ENCODE results near the gene STX1A.

STX1A gene

GRCh38 chr7:73718905-73719805 is at the start of gene STX1A:
Gene STX1A, minus strand, starts transcription at chr7:73719669. Its CDS starts 38 bp downstream, at chr7:73719631.
- Histone ChIP-seq H3K27ac (peak within 1 kb of the TSS; percentile 54), H3K9me3 (ENCODE audit: severe bottlenecking) (no peaks in the 10 kb centered on the region), H3K36me3 (peaks cover 12% of the 10 kb centered on the region), H3K27me3 (ENCODE audit: insufficient read depth, low read depth, severe bottlenecking) (no peaks in the 10 kb centered on the region), H3K4me3 (ENCODE audit: low read depth, low read length) (peak within 1 kb of the TSS; percentile 85)
- DNase-seq, result peak; percentile 69
- TF ChIP-seq, protein P1, sequence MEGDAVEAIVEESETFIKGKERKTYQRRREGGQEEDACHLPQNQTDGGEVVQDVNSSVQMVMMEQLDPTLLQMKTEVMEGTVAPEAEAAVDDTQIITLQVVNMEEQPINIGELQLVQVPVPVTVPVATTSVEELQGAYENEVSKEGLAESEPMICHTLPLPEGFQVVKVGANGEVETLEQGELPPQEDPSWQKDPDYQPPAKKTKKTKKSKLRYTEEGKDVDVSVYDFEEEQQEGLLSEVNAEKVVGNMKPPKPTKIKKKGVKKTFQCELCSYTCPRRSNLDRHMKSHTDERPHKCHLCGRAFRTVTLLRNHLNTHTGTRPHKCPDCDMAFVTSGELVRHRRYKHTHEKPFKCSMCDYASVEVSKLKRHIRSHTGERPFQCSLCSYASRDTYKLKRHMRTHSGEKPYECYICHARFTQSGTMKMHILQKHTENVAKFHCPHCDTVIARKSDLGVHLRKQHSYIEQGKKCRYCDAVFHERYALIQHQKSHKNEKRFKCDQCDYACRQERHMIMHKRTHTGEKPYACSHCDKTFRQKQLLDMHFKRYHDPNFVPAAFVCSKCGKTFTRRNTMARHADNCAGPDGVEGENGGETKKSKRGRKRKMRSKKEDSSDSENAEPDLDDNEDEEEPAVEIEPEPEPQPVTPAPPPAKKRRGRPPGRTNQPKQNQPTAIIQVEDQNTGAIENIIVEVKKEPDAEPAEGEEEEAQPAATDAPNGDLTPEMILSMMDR (IDR thresholded peaks at IDR 0.05; ENCODE audit: low read depth, low read length), result no peak

- H3K27ac ChIP-seq, result no peak overlapping the region
- no peaks in the 10 kb centered on the region for H3K27me3 ChIP-seq (ENCODE audit: insufficient read depth, low read depth, severe bottlenecking)
- TF ChIP-seq, protein P1 (IDR thresholded peaks at IDR 0.05; ENCODE audit: low read depth, low read length), result no peak
- DNase-seq, result no peak
- no peaks in the 10 kb centered on the region for H3K36me3 ChIP-seq
- H3K4me3 ChIP-seq (ENCODE audit: low read depth, low read length), result no peak overlapping the region
- H3K9me3 ChIP-seq (ENCODE audit: severe bottlenecking), result no peaks in the 10 kb centered on the region
Measured at GRCh38 chr7:73768641-73769480, 49.4 kb upstream of the STX1A start.

DNA sequence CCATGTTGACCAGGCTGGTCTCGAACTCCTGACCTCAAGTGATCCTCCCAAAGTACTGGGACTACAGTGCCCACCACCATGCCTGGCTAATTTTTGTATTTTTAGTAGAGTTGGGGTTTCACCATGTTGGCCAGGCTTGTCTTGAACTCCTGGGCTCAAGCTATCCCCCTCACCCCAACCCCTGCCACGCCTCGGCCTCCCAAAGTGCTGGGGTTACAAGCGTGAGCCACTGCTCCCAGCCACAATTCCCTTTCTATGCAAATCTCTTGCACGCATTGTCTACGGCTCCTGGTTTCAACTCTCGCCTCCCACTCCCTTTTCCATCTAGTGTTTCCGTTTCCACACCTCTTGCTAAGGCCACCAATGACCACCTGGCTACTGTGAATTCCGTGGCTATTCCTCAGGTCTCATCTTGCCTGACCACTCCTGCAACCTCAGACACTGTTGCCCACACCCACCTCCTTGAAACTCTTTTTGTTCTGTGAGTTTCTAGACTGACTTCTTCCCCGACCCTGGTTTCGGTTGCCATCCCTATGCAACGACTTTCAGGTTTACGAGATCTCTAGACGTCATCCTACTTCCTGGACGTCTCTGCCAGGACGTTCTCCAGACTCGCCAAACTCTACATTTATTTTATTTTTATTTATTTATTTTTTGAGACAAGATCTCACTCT is 47.2 kb upstream of the STX1A start:
- no peak for DNase-seq
- Histone ChIP-seq H3K9me3 (ENCODE audit: severe bottlenecking) (no peaks in the 10 kb centered on the region), H3K4me3 (ENCODE audit: low read depth, low read length) (no peak overlapping the region), H3K27ac (no peak overlapping the region), H3K27me3 (ENCODE audit: insufficient read depth, low read depth, severe bottlenecking) (no peaks in the 10 kb centered on the region), H3K36me3 (no peaks in the 10 kb centered on the region)
- TF ChIP-seq, protein P1 (IDR thresholded peaks at IDR 0.05; ENCODE audit: low read depth, low read length), result no peak

DNA sequence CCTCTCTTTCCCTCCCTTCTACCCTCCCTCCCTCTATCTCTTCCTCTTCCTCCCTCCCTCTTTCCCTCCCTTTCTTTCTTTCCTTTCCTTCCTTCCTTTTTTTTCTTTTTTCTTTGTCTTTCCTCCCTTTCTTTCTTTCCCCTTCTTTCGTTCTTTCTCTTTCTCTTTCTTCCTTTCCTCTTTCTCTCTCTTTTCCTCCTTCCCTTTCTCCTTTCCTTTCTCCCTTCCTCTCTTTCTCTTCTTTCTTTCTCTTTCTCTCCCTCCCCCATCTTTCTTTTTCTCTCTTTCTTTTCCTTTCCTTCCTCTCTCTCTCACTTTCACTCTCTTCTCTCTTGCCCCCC is 43.2 kb upstream of the STX1A start:
- TF ChIP-seq, protein P1 (IDR thresholded peaks at IDR 0.05; ENCODE audit: low read depth, low read length), result no peak
- H3K27me3 ChIP-seq (ENCODE audit: insufficient read depth, low read depth, severe bottlenecking), result no peaks in the 10 kb centered on the region
- no peak overlapping the region for H3K27ac ChIP-seq
- H3K4me3 ChIP-seq (ENCODE audit: low read depth, low read length), result no peak overlapping the region
- no peak for DNase-seq
- H3K36me3 ChIP-seq, result no peaks in the 10 kb centered on the region
- H3K9me3 ChIP-seq (ENCODE audit: severe bottlenecking), result no peaks in the 10 kb centered on the region

DNA sequence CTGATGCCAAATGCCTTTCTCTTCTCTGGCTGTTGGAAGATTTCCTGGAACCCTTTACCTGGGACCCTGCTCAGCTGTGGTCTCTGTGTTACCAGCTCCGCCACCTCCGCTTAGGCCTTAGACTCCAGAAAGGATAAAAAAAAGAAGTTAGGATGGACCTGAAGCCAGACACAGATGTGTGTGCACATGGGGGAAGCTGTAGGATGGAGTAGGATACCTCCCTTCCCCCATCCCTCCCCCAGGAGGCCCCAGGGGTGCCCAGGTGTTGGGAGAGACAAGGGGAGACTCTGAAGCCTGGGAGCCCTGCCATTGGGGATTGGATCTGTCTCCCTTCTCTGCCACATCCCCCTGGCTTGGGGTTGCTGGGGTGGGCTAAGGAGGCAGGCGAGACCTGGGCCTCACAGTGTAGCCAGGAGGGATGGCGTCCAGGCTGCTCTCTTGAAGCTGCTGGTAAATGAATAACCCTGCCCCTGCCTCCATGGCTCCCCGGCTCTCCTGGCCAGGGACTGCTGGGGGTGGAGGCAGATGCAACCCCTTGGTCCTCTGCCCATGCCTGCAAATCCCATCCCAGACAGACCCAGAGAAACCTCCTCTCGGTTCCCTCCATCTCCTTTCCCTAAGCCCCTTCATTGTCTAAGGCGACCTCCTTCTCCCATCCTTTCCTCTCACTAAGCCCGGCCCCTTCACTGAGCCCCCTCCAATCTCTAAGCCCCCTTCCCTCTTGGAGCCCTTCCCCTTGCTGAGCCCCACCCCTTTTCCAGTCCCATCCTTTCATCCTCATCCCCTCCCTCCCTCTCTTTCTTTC is 42.6 kb upstream of the STX1A start:
- Histone ChIP-seq H3K27ac (no peak overlapping the region), H3K27me3 (ENCODE audit: insufficient read depth, low read depth, severe bottlenecking) (no peaks in the 10 kb centered on the region), H3K36me3 (no peaks in the 10 kb centered on the region), H3K9me3 (ENCODE audit: severe bottlenecking) (no peaks in the 10 kb centered on the region), H3K4me3 (ENCODE audit: low read depth, low read length) (no peak overlapping the region)
- DNase-seq, result no peak
- TF ChIP-seq, protein P1 (IDR thresholded peaks at IDR 0.05; ENCODE audit: low read depth, low read length), result no peak
